ENCODE data around the gene TMEM198.

TMEM198 gene

GRCh38 chr2:219525533-219526232 is 18.1 kb upstream of the TMEM198 start:
- H3K27me3 ChIP-seq (ENCODE audit: insufficient read depth, low read depth, severe bottlenecking) = no peaks in the 10 kb centered on the region
- no peak for TF ChIP-seq CTCF (IDR thresholded peaks at IDR 0.05; ENCODE audit: low read depth, low read length)
- DNase-seq = peak; percentile 97
- peak overlapping the region; percentile 96 for H3K27ac ChIP-seq
- no peaks in the 10 kb centered on the region; the same call in none of the 2 replicates for H3K36me3 ChIP-seq
- H3K4me3 ChIP-seq (ENCODE audit: low read depth, low read length) = peak overlapping the region; percentile 22; the same call in 1 of the 2 replicates
- H3K9me3 ChIP-seq (ENCODE audit: severe bottlenecking) = no peaks in the 10 kb centered on the region

GRCh38 chr2:219526320-219527075 is 17.3 kb upstream of the TMEM198 start:
- Histone ChIP-seq H3K27ac (peak overlapping the region; percentile 96), H3K27me3 (ENCODE audit: insufficient read depth, low read depth, severe bottlenecking) (no peaks in the 10 kb centered on the region), H3K4me3 (ENCODE audit: low read depth, low read length) (peak overlapping the region; percentile 22), H3K36me3 (no peaks in the 10 kb centered on the region; the same call in none of the 2 replicates), H3K9me3 (ENCODE audit: severe bottlenecking) (no peaks in the 10 kb centered on the region)
- DNase-seq = peak; percentile 94
- no peak for TF ChIP-seq CTCF (IDR thresholded peaks at IDR 0.05; ENCODE audit: low read depth, low read length)

DNA sequence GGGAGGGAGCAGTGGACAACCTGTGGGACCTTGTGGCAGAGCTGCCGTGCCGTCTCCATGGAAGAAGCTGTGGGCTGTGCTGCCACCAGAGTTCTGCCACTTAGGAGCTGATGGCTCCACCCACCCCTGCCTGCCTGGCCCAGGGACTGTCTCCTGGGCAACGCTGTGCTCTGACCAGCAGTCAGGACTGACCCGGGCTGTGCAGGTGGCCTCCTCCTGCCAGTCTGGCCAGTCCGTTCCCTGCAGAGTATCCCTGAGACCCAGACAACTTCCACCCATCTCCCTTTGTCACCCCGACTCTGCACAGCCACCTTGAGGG is 16.8 kb upstream of the TMEM198 start:
- no peaks in the 10 kb centered on the region for H3K9me3 ChIP-seq (ENCODE audit: severe bottlenecking)
- no peaks in the 10 kb centered on the region for H3K27me3 ChIP-seq (ENCODE audit: insufficient read depth, low read depth, severe bottlenecking)
- peak overlapping the region; percentile 18 for H3K4me3 ChIP-seq (ENCODE audit: low read depth, low read length)
- H3K36me3 ChIP-seq = peaks cover 4% of the 10 kb centered on the region
- peak overlapping the region; percentile 96 for H3K27ac ChIP-seq
- TF ChIP-seq CTCF (IDR thresholded peaks at IDR 0.05; ENCODE audit: low read depth, low read length) = no peak
- peak; percentile 67 for DNase-seq

- Histone ChIP-seq H3K4me3 (ENCODE audit: low read depth, low read length) (no peak overlapping the region), H3K27ac (peak overlapping the region; percentile 96), H3K9me3 (ENCODE audit: severe bottlenecking) (no peaks in the 10 kb centered on the region), H3K27me3 (ENCODE audit: insufficient read depth, low read depth, severe bottlenecking) (no peaks in the 10 kb centered on the region), H3K36me3 (peaks cover 6% of the 10 kb centered on the region)
- TF ChIP-seq CTCF (IDR thresholded peaks at IDR 0.05; ENCODE audit: low read depth, low read length) = no peak
- no peak for DNase-seq
Observed at GRCh38 chr2:219527472-219527871, 16.4 kb upstream of the TMEM198 start.

GRCh38 chr2:219530048-219530963 is 13.5 kb upstream of the TMEM198 start:
- Histone ChIP-seq H3K4me3 (ENCODE audit: low read depth, low read length) (no peak overlapping the region), H3K27ac (peak overlapping the region; percentile 45), H3K27me3 (ENCODE audit: insufficient read depth, low read depth, severe bottlenecking) (no peaks in the 10 kb centered on the region), H3K36me3 (peaks cover 20% of the 10 kb centered on the region), H3K9me3 (ENCODE audit: severe bottlenecking) (no peaks in the 10 kb centered on the region)
- peak; percentile 90 for TF ChIP-seq CTCF (IDR thresholded peaks at IDR 0.05; ENCODE audit: low read depth, low read length)
- DNase-seq = peak; percentile 91
